Psoas muscle (tissue), 8 donors: ENCODE data around the gene ATF5. TPM values are rescaled to one million over a fixed set of nuclear protein-coding genes. Genes with fewer than 3 reads are reported as not detected.

Source experiments
- ATAC-seq, 4 donors: fragments of 200-7000 bp; cut with Tn5 transposase; one replicate each; pipeline ENCODE4 v1.9.1; 2020; ENCODE audit warnings: moderate library complexity in 3 of 4, mild to moderate bottlenecking in 2 of 4
- DNase-seq, 2 donors: peaks; one replicate each; pipeline ENCODE4 v3.0.0-alpha.2; 2020
- H3K27ac ChIP-seq: fragments of 200-600 bp; one replicate; pipeline ENCODE4 v1.8.0; 2022
- H3K27me3 ChIP-seq, 3 donors: fragments of 200-600 bp in 1 of 3; one replicate each; pipeline versions ENCODE4 v1.6.1 to v1.8.0; 2013 to 2022; ENCODE audit warnings: low read length in 2 of 3, mild to moderate bottlenecking in 2 of 3, moderate library complexity in 1 of 3; ENCODE audit not compliant: insufficient read depth in 3 of 3
- H3K36me3 ChIP-seq, 2 donors: fragments of 200-600 bp in 1 of 2; one replicate each; pipeline versions ENCODE4 v1.6.1 to v1.8.0; 2013 to 2022; ENCODE audit warnings: low read depth in 1 of 2, mild to moderate bottlenecking in 1 of 2, moderate library complexity in 1 of 2; ENCODE audit not compliant: insufficient read depth in 1 of 2
- H3K4me1 ChIP-seq: fragments of 200-600 bp; one replicate; pipeline ENCODE4 v1.8.0; 2022
- H3K4me3 ChIP-seq: fragments of 200-600 bp; one replicate; pipeline ENCODE4 v1.8.0; 2022; ENCODE audit warnings: mild to moderate bottlenecking
- H3K9me3 ChIP-seq: fragments of 200-600 bp; one replicate; pipeline ENCODE4 v1.8.0; 2022
- CTCF ChIP-seq: fragments of 200-600 bp; IDR thresholded peaks from one replicate; pipeline ENCODE4 v1.8.0; 2022; ENCODE audit warnings: antibody characterized with exemption
- WGBS, 3 donors: extraction: QIAGEN DNeasy Blood & Tissue Kit; methylation state at CpG; one replicate each; pipeline versions ENCODE4 v1.1.6 to v1.1.7; 2013; 5-methylcytosine and 5-hydroxymethylcytosine counted together
- intact Hi-C, 2 donors: fragments of 100-400 bp; cut with DNase I; formaldehyde crosslinking; loops; one replicate each; pipeline versions ENCODE4 v1.11.0 to v1.14.2; 2022
- polyA plus RNA-seq, 3 donors: library from polyadenylated mRNA; stranded (reverse); fragments of 200-250 nt; gene quantifications; one replicate each; pipeline ENCODE4 v1.2.3, GENCODE V29; 2013
- total RNA-seq, 4 donors: library from RNA; stranded (reverse); fragmentation: NEBNext Ultra II Directional in 2 of 4; extraction: Animal tissue kit (Norgen Biotek cat#: 25700) in 2 of 4; gene quantifications; one replicate each; pipeline versions ENCODE4 v1.2.1 to v1.2.4, GENCODE V29; 2021 to 2023
- donor health status: healthy with polysubstance abuse.
- donor health status: DM: no; HTN: no; CAD: no; lungs with moderate emphysema.
- donor health status: Bipolar disorder and iron deficiency.
- donor health status: healthy.
- donor health status: DM: yes; HTN: yes; CAD: no.
- donor health status: DM: no; HTN: no; CAD: no.
- donor health status: DM: no; HTN: no; CAD: no.
- donor health status: DM: yes; HTN: yes; CAD: no.

ATF5 gene
- total and polyA plus RNA-seq, 7 donors: 10.0 to 39.4 (median 21.0) TPM

- H3K9me3 ChIP-seq: no peaks in the 10 kb centered on the region
- H3K4me1 ChIP-seq: peaks cover 4% of the 10 kb centered on the region
- no peak for TF ChIP-seq CTCF
- peaks cover 0 to 19% (median 9%) of the 10 kb centered on the region in 3 donors for H3K27me3 ChIP-seq
- H3K27ac ChIP-seq: no peak overlapping the region
- H3K4me3 ChIP-seq: no peak overlapping the region
- H3K36me3 ChIP-seq: no peaks in the 10 kb centered on the region
- intact Hi-C loops: no loop called here
- DNase-seq: no peak
- whole genome bisulfite sequencing, 3 donors: 57 to 71% (median 67%) methylated on average over 7 of the region's 7 CpGs
- no peak for ATAC-seq
These were observed 24.4 kb downstream of the ATF5 start for GRCh38 chr19:49953416-49953815.

GRCh38 chr19:49954092-49954829 lies 25.3 kb downstream of the ATF5 start:
- DNase-seq (no peak), ATAC-seq (no peak)
- Histone ChIP-seq H3K27me3 (peaks cover 0 to 19% (median 9%) of the 10 kb centered on the region in 3 donors), H3K9me3 (no peaks in the 10 kb centered on the region), H3K4me1 (peaks cover 4% of the 10 kb centered on the region), H3K27ac (no peak overlapping the region), H3K4me3 (no peak overlapping the region), H3K36me3 (no peaks in the 10 kb centered on the region)
- intact Hi-C loops: no loop called here
- no peak for TF ChIP-seq CTCF
- WGBS, 3 donors: 20 to 31% (median 21%) methylated on average over 12 of the region's 12 CpGs

- ATAC-seq: no peak
- Histone ChIP-seq H3K4me1 (peaks cover 4% of the 10 kb centered on the region), H3K9me3 (no peaks in the 10 kb centered on the region), H3K4me3 (no peak overlapping the region), H3K36me3 (no peaks in the 10 kb centered on the region), H3K27me3 (peaks cover 0 to 19% (median 9%) of the 10 kb centered on the region in 3 donors), H3K27ac (no peak overlapping the region)
- 32 to 46% (median 34%) methylated on average over 11 of the region's 11 CpGs for WGBS, 3 donors
- no peak for TF ChIP-seq CTCF
- no peak for DNase-seq
- intact Hi-C loops: no loop called here
These were observed 25.9 kb downstream of the ATF5 start for GRCh38 chr19:49954933-49955332.

GRCh38 chr19:49956115-49956495 lies 27.1 kb downstream of the ATF5 start:
- Histone ChIP-seq H3K27ac (no peak overlapping the region), H3K4me3 (no peak overlapping the region), H3K27me3 (peaks cover 0 to 19% (median 7%) of the 10 kb centered on the region in 3 donors), H3K36me3 (no peaks in the 10 kb centered on the region), H3K4me1 (peaks cover 4% of the 10 kb centered on the region), H3K9me3 (no peaks in the 10 kb centered on the region)
- no peak for TF ChIP-seq CTCF
- DNase-seq: no peak
- intact Hi-C loops: no loop called here
- no peak for ATAC-seq
- 81 to 85% (median 85%) methylated on average over 9 of the region's 9 CpGs for WGBS, 3 donors
